Chondrocyte (in vitro differentiated cells): ENCODE data around the gene TEX50. TPM values are rescaled to one million over a fixed set of nuclear protein-coding genes. Genes with fewer than 3 reads are reported as not detected.
"Not testable (repeated sequence)": the region's sequence is repeated elsewhere in the genome, so short reads cannot be mapped to it uniquely, and the experiment has no call there.

Source experiments
- DNase-seq: peaks from one replicate; pipeline ENCODE4 v3.0.0; 2021; ENCODE audit warnings: mixed read lengths, low spot score
- H3K27ac Mint-ChIP-seq: one replicate; pipeline ENCODE4 v1.8.0; 2021; ENCODE audit warnings: mild to moderate bottlenecking, moderate library complexity, mixed read lengths; ENCODE audit not compliant: unreplicated experiment
- H3K27me3 Mint-ChIP-seq: 2 replicates; pipeline ENCODE4 v1.8.0; 2021; ENCODE audit warnings: low read depth, mixed read lengths
- H3K36me3 Mint-ChIP-seq: 2 replicates; pipeline ENCODE4 v1.8.0; 2021; ENCODE audit warnings: low read depth, mixed read lengths
- H3K4me1 Mint-ChIP-seq: 2 replicates; pipeline ENCODE4 v1.8.0; 2021; ENCODE audit warnings: low read depth, mild to moderate bottlenecking, mixed read lengths
- H3K4me3 Mint-ChIP-seq: one replicate; pipeline ENCODE4 v1.8.0; 2021; ENCODE audit warnings: mild to moderate bottlenecking, moderate library complexity, mixed read lengths; ENCODE audit not compliant: unreplicated experiment
- H3K9me3 Mint-ChIP-seq: 2 replicates; pipeline ENCODE4 v1.8.0; 2021; ENCODE audit warnings: low read depth, mixed read lengths
- CTCF ChIP-seq: fragments of 200-600 bp; sonication (generic); IDR thresholded peaks from 2 replicates; pipeline ENCODE4 v1.5.0; 2021; ENCODE audit warnings: antibody characterized with exemption, mild to moderate bottlenecking, moderate library complexity
- total RNA-seq: library from RNA; stranded (reverse); gene quantifications from 3 replicates; pipeline ENCODE4 v1.2.1, GENCODE V29; 2021

Gene TEX50
- total RNA-seq, 1 donor from 2014 or later = not detected

- Mint-ChIP-seq H3K27ac (peak within 1 kb of the TSS; percentile 19), H3K4me3 (peak within 1 kb of the TSS; percentile 63), H3K36me3 (peaks cover 2% of the 10 kb centered on the region), H3K9me3 (no peaks in the 10 kb centered on the region), H3K4me1 (no peaks in the 10 kb centered on the region), H3K27me3 (no peaks in the 10 kb centered on the region)
- no peak for TF ChIP-seq CTCF
- peak; percentile 90 for DNase-seq
These were observed 34.4 kb downstream of the TEX50 start, which contains the start of gene ANKRD45 for GRCh38 chr1:173669491-173669941. ANKRD45 (minus strand) TSS chr1:173669851; CDS start chr1:173659418, 10,433 bp downstream.

- H3K27me3 Mint-ChIP-seq, H3K27ac Mint-ChIP-seq, H3K36me3 Mint-ChIP-seq, DNase-seq, H3K4me1 Mint-ChIP-seq, H3K4me3 Mint-ChIP-seq: not testable (repeated sequence)
- H3K9me3 Mint-ChIP-seq = peaks cover 13% of the 10 kb centered on the region
These were observed 39.4 kb downstream of the TEX50 start for GRCh38 chr1:173674496-173674895.

- not testable (repeated sequence) for H3K4me1 Mint-ChIP-seq, H3K4me3 Mint-ChIP-seq, H3K27ac Mint-ChIP-seq, DNase-seq, H3K27me3 Mint-ChIP-seq, H3K36me3 Mint-ChIP-seq
- peaks cover 17% of the 10 kb centered on the region for H3K9me3 Mint-ChIP-seq
These were observed 45.0 kb downstream of the TEX50 start for GRCh38 chr1:173680152-173680551.

- no peak for TF ChIP-seq CTCF
- Mint-ChIP-seq H3K27ac (no peak overlapping the region), H3K4me1 (no peaks in the 10 kb centered on the region), H3K36me3 (no peaks in the 10 kb centered on the region), H3K9me3 (peaks cover 15% of the 10 kb centered on the region), H3K27me3 (no peaks in the 10 kb centered on the region), H3K4me3 (no peak overlapping the region)
- DNase-seq = no peak
These were observed 47.0 kb downstream of the TEX50 start for GRCh38 chr1:173682184-173682583.

- H3K36me3 Mint-ChIP-seq, DNase-seq, H3K4me1 Mint-ChIP-seq, H3K27me3 Mint-ChIP-seq, H3K27ac Mint-ChIP-seq, H3K4me3 Mint-ChIP-seq: not testable (repeated sequence)
- H3K9me3 Mint-ChIP-seq = peaks cover 11% of the 10 kb centered on the region
These were observed 48.7 kb downstream of the TEX50 start for GRCh38 chr1:173683838-173684237.

- H3K36me3 Mint-ChIP-seq, H3K4me1 Mint-ChIP-seq, DNase-seq, H3K27ac Mint-ChIP-seq, H3K9me3 Mint-ChIP-seq, H3K4me3 Mint-ChIP-seq, H3K27me3 Mint-ChIP-seq: not testable (repeated sequence)
These were observed 50.0 kb downstream of the TEX50 start for GRCh38 chr1:173685121-173685520.

Other genes with a start within 250 kb of the TEX50 start
- gene PRDX6, start 158.0 kb upstream of the TEX50 start, total RNA-seq = 149 to 174 TPM (median 155 TPM) in 3 replicates
- not detected in 3 replicates for gene SLC9C2, start 32.3 kb upstream of the TEX50 start, total RNA-seq
- 0.39 TPM in 1 of 3 replicates, not detected in the others for gene ANKRD45, start 34.5 kb downstream of the TEX50 start, total RNA-seq
- 28.5 to 34.1 TPM (median 29.2 TPM) in 3 replicates for gene KLHL20, start 79.6 kb downstream of the TEX50 start, total RNA-seq
- gene DARS2, start 189.3 kb downstream of the TEX50 start, total RNA-seq = 9.5 to 12.7 TPM (median 9.5 TPM) in 3 replicates
- 8.2 to 10.9 TPM (median 9.6 TPM) in 3 replicates for gene CENPL, start 189.5 kb downstream of the TEX50 start, total RNA-seq
- gene GAS5, start 232.7 kb downstream of the TEX50 start, total RNA-seq = 190 to 340 TPM (median 307 TPM) in 3 replicates
- 11.0 to 13.8 TPM (median 13.7 TPM) in 3 replicates for gene ZBTB37, start 233.0 kb downstream of the TEX50 start, total RNA-seq